SK-N-MC (cell line): ENCODE data around the gene TRAPPC8.

Experiments
- EZH2 ChIP-seq: fragments of 200-600 bp; sonication (generic); IDR thresholded peaks from one replicate; pipeline ENCODE4 v1.6.1; 2017; ENCODE audit warnings: antibody characterized with exemption
- POLR2AphosphoS5 ChIP-seq: IDR thresholded peaks from 2 replicates; pipeline ENCODE4 v1.6.1; 2012; ENCODE audit warnings: mild to moderate bottlenecking, low read depth, low read length, borderline replicate concordance

- no peak for TF ChIP-seq POLR2AphosphoS5
- no peak for TF ChIP-seq EZH2
Measured at GRCh38 chr18:31791817-31792579, 150.9 kb downstream of the TRAPPC8 start.
